OCI-LY7 (cell line): ENCODE results near the gene SIPA1L3. TPM values are rescaled to one million over a fixed set of nuclear protein-coding genes. Genes with fewer than 3 reads are reported as not detected.

Experiments
- BruUV-seq: library from RNA; stranded (reverse); fragments of 400-500 nt; replicated peaks from 2 replicates; lab custom pipeline; 2021; lab: Mats Ljungman, UMichigan
- CTCF ChIA-PET: fragments of 300-600 bp; sonication (Branson Sonifier 250); formaldehyde crosslinking; loops from one replicate; lab custom pipeline; 2022; ENCODE audit warnings: antibody characterized with exemption; ENCODE audit not compliant: unreplicated experiment; lab: Charles Lee
- POLR2A ChIA-PET: fragments of 300-600 bp; sonication (Branson Sonifier 250); formaldehyde crosslinking; loops from one replicate; lab custom pipeline; 2022; ENCODE audit warnings: antibody characterized with exemption; lab: Charles Lee
- DNase-seq: peaks from one replicate; pipeline ENCODE4 v3.0.0-alpha.2; 2015; ENCODE audit warnings: low spot score
- H2AFZ ChIP-seq: fragments of 200-600 bp; sonication (generic), shearing (Covaris generic); 2 replicates; pipeline ENCODE4 v1.6.1; 2014; ENCODE audit warnings: mild to moderate bottlenecking, antibody characterized with exemption, low read length, moderate library complexity
- H3K27ac ChIP-seq: fragments of 200-600 bp; sonication (generic); 2 replicates; pipeline ENCODE4 v1.5.1; 2014; ENCODE audit warnings: mixed run types, low read depth, mild to moderate bottlenecking, moderate library complexity, low read length, inconsistent platforms; ENCODE audit not compliant: poor library complexity, severe bottlenecking
- H3K36me3 ChIP-seq: fragments of 200-600 bp; sonication (generic); 2 replicates; pipeline ENCODE4 v1.6.1; 2014; ENCODE audit warnings: mild to moderate bottlenecking, antibody characterized with exemption, low read length, moderate library complexity, mixed read lengths; ENCODE audit not compliant: insufficient read depth
- H3K4me1 ChIP-seq: fragments of 200-600 bp; sonication (generic); 2 replicates; pipeline ENCODE4 v1.5.1; 2014; ENCODE audit warnings: mild to moderate bottlenecking, low read length; ENCODE audit not compliant: insufficient read depth, poor library complexity, severe bottlenecking
- H3K4me2 ChIP-seq: fragments of 200-600 bp; sonication (generic); 2 replicates; pipeline ENCODE4 v1.6.1; 2014; ENCODE audit warnings: mild to moderate bottlenecking, low read length
- H3K4me3 ChIP-seq: fragments of 200-600 bp; sonication (generic); 2 replicates; pipeline ENCODE4 v1.5.1; 2014; ENCODE audit warnings: mild to moderate bottlenecking, low read depth, low read length; ENCODE audit not compliant: poor library complexity, severe bottlenecking
- H3K79me2 ChIP-seq: fragments of 200-600 bp; sonication (generic); 2 replicates; pipeline ENCODE4 v1.6.1; 2016; ENCODE audit warnings: low read depth, mild to moderate bottlenecking, low read length, moderate library complexity, mixed read lengths; ENCODE audit not compliant: insufficient read depth
- H3K9me2 ChIP-seq: fragments of 200-600 bp; sonication (generic); 2 replicates; pipeline ENCODE4 v1.6.1; 2016; ENCODE audit warnings: mild to moderate bottlenecking, low read length, mixed read lengths; ENCODE audit not compliant: insufficient read depth
- H3K9me3 ChIP-seq: fragments of 200-600 bp; sonication (generic); 2 replicates; pipeline ENCODE4 v1.6.1; 2014; ENCODE audit warnings: mild to moderate bottlenecking, mixed run types, low read length, mixed read lengths
- H4K20me1 ChIP-seq: fragments of 200-600 bp; sonication (generic); 2 replicates; pipeline ENCODE4 v1.6.1; 2014; ENCODE audit warnings: mild to moderate bottlenecking, antibody characterized with exemption, low read length, moderate library complexity, mixed read lengths; ENCODE audit not compliant: insufficient read depth
- CTCF ChIP-seq: fragments of 200-600 bp; sonication (generic); conservative IDR thresholded peaks from 2 replicates; pipeline ENCODE4 v1.5.1; 2014; ENCODE audit warnings: mild to moderate bottlenecking, antibody characterized with exemption, low read length, moderate library complexity, mixed read lengths
- EZH2phosphoT487 ChIP-seq: fragments of 200-600 bp; sonication (generic); IDR thresholded peaks from 2 replicates; pipeline ENCODE4 v1.6.1; 2018; ENCODE audit warnings: low read depth, borderline replicate concordance, mild to moderate bottlenecking, mixed run types, antibody characterized with exemption, low read length, moderate library complexity, mixed read lengths
- intact Hi-C: fragments of 100-400 bp; cut with micrococcal nuclease; formaldehyde crosslinking; loops from one replicate; pipeline ENCODE4 v1.10.0; 2022; ENCODE audit not compliant: unreplicated experiment
- total RNA-seq, 2 experiments: library from RNA; depleted of rRNA in 1 of 2; stranded (reverse); fragments of >200 nt in 1 of 2; shearing (Covaris generic) in 1 of 2; gene quantifications; 2 replicates each; pipeline ENCODE4 v1.2.3, GENCODE V29; 2014 to 2022

SIPA1L3 gene
- total RNA-seq, 2 experiments from 2014 or later, result 21.2 to 84.4 TPM

GRCh38 chr19:38247126-38247525 is 340.1 kb downstream of the SIPA1L3 start:
- BruUV-seq, result no TSS peak
- CTCF ChIA-PET, result no interaction called here
- intact Hi-C loops, result no loop called here

GRCh38 chr19:38247734-38248268 is 340.8 kb downstream of the SIPA1L3 start:
- Histone ChIP-seq H3K9me2 (no peaks in the 10 kb centered on the region), H2AFZ (no peak overlapping the region), H3K79me2 (no peaks in the 10 kb centered on the region), H3K36me3 (no peaks in the 10 kb centered on the region), H3K9me3 (no peaks in the 10 kb centered on the region), H3K4me2 (no peak overlapping the region), H3K4me3 (no peak overlapping the region), H4K20me1 (no peaks in the 10 kb centered on the region), H3K27ac (no peak overlapping the region), H3K4me1 (peaks cover 9% of the 10 kb centered on the region)
- CTCF ChIA-PET, result no interaction called here
- DNase-seq, result no peak
- no peak for TF ChIP-seq CTCF
- no peak for TF ChIP-seq EZH2phosphoT487
- intact Hi-C loops, result no loop called here
- no TSS peak for BruUV-seq
- POLR2A ChIA-PET, result no interaction called here

More at GRCh38 chr19:38247126-38247525, 340.1 kb downstream of the SIPA1L3 start:
- Histone ChIP-seq H3K4me1 (peaks cover 8% of the 10 kb centered on the region), H3K9me2 (no peaks in the 10 kb centered on the region), H2AFZ (no peak overlapping the region), H3K79me2 (no peaks in the 10 kb centered on the region), H3K4me3 (no peak overlapping the region), H3K27ac (no peak overlapping the region), H3K9me3 (no peaks in the 10 kb centered on the region), H3K4me2 (no peak overlapping the region), H3K36me3 (no peaks in the 10 kb centered on the region), H4K20me1 (no peaks in the 10 kb centered on the region)
- TF ChIP-seq EZH2phosphoT487 (no peak), CTCF (no peak)
- POLR2A ChIA-PET, result interaction anchor here (0.6 kb wide), 1 partner anchor 9 kb away, joined by 7 read pairs; no protein-coding TSS in a partner anchor
- DNase-seq, result no peak

GRCh38 chr19:38248421-38248820 is 341.4 kb downstream of the SIPA1L3 start:
- Histone ChIP-seq H3K36me3 (no peaks in the 10 kb centered on the region), H3K27ac (no peak overlapping the region), H2AFZ (no peak overlapping the region), H3K4me1 (peaks cover 10% of the 10 kb centered on the region), H3K79me2 (no peaks in the 10 kb centered on the region), H3K9me2 (no peaks in the 10 kb centered on the region), H4K20me1 (no peaks in the 10 kb centered on the region), H3K9me3 (no peaks in the 10 kb centered on the region), H3K4me2 (no peak overlapping the region), H3K4me3 (no peak overlapping the region)
- intact Hi-C loops, result no loop called here
- POLR2A ChIA-PET, result interaction anchor here (0.6 kb wide), 1 partner anchor 21 kb away, joined by 3 read pairs; no protein-coding TSS in a partner anchor
- DNase-seq, result no peak
- TF ChIP-seq CTCF, result no peak
- no peak for TF ChIP-seq EZH2phosphoT487
- CTCF ChIA-PET, result no interaction called here
- BruUV-seq, result no TSS peak
